Measurements from ENCODE around the gene BMPR1B.

BMPR1B gene

DNA sequence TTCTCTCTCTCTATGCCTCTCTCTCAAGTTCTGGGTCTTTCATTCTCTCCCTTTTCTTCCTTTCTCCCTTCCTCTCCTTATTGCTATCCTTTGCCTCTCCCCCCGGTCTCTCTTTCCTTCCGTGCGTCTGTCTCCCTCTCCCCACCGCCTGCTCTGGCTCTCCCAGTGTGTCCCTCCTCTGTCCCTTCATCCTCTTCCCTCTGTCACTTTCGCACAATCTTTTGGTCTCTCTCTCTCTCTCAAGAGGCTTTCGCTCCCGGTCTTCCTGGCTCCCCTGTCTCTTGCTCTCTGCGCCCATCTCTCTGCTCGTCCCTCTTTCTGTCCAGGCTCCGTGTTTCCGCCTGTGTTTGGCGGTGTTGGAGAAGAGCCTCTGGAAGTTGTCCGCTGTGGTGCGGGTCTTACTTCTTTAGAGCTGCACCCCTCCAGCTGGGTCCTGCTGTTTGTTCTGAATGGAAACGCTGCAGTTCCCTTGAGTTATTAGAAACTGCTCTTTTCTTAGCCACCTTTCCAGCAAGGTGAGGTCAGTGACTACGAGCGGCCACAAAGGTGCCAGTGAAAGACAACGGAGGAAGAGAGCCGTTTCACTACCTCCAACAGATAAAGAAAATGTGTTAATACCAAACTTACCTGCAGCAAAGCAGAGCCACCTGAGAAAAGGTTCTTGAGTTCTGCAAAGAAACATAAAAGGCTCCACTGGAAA is 1.1 kb downstream of the BMPR1B start (continued):
- TF ChIP-seq, protein P1, sequence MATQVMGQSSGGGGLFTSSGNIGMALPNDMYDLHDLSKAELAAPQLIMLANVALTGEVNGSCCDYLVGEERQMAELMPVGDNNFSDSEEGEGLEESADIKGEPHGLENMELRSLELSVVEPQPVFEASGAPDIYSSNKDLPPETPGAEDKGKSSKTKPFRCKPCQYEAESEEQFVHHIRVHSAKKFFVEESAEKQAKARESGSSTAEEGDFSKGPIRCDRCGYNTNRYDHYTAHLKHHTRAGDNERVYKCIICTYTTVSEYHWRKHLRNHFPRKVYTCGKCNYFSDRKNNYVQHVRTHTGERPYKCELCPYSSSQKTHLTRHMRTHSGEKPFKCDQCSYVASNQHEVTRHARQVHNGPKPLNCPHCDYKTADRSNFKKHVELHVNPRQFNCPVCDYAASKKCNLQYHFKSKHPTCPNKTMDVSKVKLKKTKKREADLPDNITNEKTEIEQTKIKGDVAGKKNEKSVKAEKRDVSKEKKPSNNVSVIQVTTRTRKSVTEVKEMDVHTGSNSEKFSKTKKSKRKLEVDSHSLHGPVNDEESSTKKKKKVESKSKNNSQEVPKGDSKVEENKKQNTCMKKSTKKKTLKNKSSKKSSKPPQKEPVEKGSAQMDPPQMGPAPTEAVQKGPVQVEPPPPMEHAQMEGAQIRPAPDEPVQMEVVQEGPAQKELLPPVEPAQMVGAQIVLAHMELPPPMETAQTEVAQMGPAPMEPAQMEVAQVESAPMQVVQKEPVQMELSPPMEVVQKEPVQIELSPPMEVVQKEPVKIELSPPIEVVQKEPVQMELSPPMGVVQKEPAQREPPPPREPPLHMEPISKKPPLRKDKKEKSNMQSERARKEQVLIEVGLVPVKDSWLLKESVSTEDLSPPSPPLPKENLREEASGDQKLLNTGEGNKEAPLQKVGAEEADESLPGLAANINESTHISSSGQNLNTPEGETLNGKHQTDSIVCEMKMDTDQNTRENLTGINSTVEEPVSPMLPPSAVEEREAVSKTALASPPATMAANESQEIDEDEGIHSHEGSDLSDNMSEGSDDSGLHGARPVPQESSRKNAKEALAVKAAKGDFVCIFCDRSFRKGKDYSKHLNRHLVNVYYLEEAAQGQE (tag by site-specific recombination; IDR thresholded peaks at IDR 0.05) = peak; percentile 49; the same call in 1 of the 2 replicates
- TF ChIP-seq ZSCAN30 (tag by site-specific recombination; IDR thresholded peaks at IDR 0.05) (no peak), ZNF76 (tag by site-specific recombination; IDR thresholded peaks at IDR 0.05; ENCODE audit: borderline replicate concordance, low read depth) (peak; percentile 83), ZBTB17 (tag by site-specific recombination; IDR thresholded peaks at IDR 0.05) (peak; percentile 98), ZNF2 (tag by site-specific recombination; IDR thresholded peaks at IDR 0.05) (peak; percentile 74; the same call in 1 of the 2 replicates), ZNF366 (tag by site-specific recombination; conservative IDR thresholded peaks at IDR 0.05) (peak; percentile 99), ZNF394 (tag by site-specific recombination; IDR thresholded peaks at IDR 0.05; ENCODE audit: borderline replicate concordance) (peak; percentile 89; the same call in 1 of the 2 replicates), ZNF530 (tag by site-specific recombination; IDR thresholded peaks at IDR 0.05; ENCODE audit: low read depth) (no peak), ZNF626 (tag by site-specific recombination; IDR thresholded peaks at IDR 0.05) (no peak), OVOL3 (tag by site-specific recombination; IDR thresholded peaks at IDR 0.05) (no peak), PRDM1 (tag by site-specific recombination; IDR thresholded peaks at IDR 0.05) (peak; percentile 100), ZNF777 (tag by site-specific recombination; IDR thresholded peaks at IDR 0.05; ENCODE audit: borderline replicate concordance) (0 out of 2 replicates have a peak, but pooled peaks have one; percentile 11), ZBTB20 (tag by site-specific recombination; IDR thresholded peaks at IDR 0.05) (peak; percentile 56; the same call in 1 of the 2 replicates), ZNF341 (tag by site-specific recombination; IDR thresholded peaks at IDR 0.05; ENCODE audit: low read depth) (peak; percentile 98), MZF1 (tag by site-specific recombination; IDR thresholded peaks at IDR 0.05; ENCODE audit: borderline replicate concordance) (0 out of 2 replicates have a peak, but pooled peaks have one; percentile 8)
- TF ChIP-seq, protein P2, sequence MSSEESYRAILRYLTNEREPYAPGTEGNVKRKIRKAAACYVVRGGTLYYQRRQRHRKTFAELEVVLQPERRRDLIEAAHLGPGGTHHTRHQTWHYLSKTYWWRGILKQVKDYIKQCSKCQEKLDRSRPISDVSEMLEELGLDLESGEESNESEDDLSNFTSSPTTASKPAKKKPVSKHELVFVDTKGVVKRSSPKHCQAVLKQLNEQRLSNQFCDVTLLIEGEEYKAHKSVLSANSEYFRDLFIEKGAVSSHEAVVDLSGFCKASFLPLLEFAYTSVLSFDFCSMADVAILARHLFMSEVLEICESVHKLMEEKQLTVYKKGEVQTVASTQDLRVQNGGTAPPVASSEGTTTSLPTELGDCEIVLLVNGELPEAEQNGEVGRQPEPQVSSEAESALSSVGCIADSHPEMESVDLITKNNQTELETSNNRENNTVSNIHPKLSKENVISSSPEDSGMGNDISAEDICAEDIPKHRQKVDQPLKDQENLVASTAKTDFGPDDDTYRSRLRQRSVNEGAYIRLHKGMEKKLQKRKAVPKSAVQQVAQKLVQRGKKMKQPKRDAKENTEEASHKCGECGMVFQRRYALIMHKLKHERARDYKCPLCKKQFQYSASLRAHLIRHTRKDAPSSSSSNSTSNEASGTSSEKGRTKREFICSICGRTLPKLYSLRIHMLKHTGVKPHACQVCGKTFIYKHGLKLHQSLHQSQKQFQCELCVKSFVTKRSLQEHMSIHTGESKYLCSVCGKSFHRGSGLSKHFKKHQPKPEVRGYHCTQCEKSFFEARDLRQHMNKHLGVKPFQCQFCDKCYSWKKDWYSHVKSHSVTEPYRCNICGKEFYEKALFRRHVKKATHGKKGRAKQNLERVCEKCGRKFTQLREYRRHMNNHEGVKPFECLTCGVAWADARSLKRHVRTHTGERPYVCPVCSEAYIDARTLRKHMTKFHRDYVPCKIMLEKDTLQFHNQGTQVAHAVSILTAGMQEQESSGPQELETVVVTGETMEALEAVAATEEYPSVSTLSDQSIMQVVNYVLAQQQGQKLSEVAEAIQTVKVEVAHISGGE (tag by site-specific recombination; conservative IDR thresholded peaks at IDR 0.05; ENCODE audit: low read depth) = peak; percentile 44; the same call in 1 of the 2 replicates
- TF ChIP-seq, protein P3, sequence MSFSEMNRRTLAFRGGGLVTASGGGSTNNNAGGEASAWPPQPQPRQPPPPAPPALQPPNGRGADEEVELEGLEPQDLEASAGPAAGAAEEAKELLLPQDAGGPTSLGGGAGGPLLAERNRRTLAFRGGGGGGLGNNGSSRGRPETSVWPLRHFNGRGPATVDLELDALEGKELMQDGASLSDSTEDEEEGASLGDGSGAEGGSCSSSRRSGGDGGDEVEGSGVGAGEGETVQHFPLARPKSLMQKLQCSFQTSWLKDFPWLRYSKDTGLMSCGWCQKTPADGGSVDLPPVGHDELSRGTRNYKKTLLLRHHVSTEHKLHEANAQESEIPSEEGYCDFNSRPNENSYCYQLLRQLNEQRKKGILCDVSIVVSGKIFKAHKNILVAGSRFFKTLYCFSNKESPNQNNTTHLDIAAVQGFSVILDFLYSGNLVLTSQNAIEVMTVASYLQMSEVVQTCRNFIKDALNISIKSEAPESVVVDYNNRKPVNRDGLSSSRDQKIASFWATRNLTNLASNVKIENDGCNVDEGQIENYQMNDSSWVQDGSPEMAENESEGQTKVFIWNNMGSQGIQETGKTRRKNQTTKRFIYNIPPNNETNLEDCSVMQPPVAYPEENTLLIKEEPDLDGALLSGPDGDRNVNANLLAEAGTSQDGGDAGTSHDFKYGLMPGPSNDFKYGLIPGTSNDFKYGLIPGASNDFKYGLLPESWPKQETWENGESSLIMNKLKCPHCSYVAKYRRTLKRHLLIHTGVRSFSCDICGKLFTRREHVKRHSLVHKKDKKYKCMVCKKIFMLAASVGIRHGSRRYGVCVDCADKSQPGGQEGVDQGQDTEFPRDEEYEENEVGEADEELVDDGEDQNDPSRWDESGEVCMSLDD (tag by site-specific recombination; IDR thresholded peaks at IDR 0.05) = no peak; the same call in 1 of the 2 replicates
- TF ChIP-seq, protein P4, sequence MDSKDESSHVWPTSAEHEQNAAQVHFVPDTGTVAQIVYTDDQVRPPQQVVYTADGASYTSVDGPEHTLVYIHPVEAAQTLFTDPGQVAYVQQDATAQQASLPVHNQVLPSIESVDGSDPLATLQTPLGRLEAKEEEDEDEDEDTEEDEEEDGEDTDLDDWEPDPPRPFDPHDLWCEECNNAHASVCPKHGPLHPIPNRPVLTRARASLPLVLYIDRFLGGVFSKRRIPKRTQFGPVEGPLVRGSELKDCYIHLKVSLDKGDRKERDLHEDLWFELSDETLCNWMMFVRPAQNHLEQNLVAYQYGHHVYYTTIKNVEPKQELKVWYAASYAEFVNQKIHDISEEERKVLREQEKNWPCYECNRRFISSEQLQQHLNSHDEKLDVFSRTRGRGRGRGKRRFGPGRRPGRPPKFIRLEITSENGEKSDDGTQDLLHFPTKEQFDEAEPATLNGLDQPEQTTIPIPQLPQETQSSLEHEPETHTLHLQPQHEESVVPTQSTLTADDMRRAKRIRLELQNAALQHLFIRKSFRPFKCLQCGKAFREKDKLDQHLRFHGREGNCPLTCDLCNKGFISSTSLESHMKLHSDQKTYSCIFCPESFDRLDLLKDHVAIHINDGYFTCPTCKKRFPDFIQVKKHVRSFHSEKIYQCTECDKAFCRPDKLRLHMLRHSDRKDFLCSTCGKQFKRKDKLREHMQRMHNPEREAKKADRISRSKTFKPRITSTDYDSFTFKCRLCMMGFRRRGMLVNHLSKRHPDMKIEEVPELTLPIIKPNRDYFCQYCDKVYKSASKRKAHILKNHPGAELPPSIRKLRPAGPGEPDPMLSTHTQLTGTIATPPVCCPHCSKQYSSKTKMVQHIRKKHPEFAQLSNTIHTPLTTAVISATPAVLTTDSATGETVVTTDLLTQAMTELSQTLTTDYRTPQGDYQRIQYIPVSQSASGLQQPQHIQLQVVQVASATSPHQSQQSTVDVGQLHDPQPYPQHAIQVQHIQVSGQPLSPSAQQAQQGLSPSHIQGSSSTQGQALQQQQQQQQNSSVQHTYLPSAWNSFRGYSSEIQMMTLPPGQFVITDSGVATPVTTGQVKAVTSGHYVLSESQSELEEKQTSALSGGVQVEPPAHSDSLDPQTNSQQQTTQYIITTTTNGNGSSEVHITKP (tag by site-specific recombination; IDR thresholded peaks at IDR 0.05) = peak; percentile 97

All from HEK293 (cell line).